Left hindlimb (tissue), 1 donor: ENCODE measurements around the gene UBTD1.
"Not testable (repeated sequence)": the region's sequence is repeated elsewhere in the genome, so short reads cannot be mapped to it uniquely, and the experiment has no call there.

Experiments
- DNase-seq: peaks from one replicate; pipeline ENCODE4 v3.0.0-alpha.2; 2018

The UBTD1 gene

DNA sequence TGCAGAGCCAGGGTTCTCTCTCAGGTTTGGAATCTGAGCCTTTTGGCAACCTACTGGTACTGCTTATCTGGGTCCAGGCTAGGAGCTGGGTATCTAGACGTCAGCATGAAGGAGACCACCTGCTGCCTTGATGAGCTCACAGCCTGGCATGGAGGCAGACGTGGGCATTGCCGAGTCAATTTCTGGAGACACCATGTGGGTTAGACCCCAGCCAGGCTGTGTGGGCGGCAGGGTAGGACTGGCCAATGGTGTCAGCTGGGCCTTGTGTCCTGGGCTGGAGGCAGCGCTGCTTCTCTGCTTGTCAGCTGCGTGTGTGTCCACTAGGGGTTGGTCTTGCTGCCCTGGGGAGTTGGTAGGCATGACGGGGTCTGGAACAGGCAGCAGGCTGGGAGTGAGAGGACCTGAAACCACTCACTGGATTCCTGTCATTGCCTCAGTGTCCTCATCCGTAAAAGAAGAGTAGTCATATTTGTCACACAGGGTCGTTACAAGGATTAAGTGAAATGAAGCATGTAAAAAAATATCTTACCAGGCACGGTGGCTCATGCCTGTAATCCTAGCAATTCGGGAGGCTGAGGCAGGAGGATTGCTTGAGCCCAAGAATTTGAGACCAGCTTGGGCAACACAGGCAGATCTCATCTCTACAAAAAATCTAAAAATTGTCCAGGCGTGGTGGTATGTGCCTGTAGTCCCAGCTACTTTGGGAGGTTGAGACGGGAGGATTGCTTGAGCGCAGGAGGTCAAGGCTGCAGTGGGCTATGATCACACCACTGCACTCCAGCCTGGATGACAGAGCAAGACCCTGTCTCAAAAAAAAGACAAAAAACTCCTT is 42.2 kb downstream of the UBTD1 start:
- DNase-seq = no peak

DNA sequence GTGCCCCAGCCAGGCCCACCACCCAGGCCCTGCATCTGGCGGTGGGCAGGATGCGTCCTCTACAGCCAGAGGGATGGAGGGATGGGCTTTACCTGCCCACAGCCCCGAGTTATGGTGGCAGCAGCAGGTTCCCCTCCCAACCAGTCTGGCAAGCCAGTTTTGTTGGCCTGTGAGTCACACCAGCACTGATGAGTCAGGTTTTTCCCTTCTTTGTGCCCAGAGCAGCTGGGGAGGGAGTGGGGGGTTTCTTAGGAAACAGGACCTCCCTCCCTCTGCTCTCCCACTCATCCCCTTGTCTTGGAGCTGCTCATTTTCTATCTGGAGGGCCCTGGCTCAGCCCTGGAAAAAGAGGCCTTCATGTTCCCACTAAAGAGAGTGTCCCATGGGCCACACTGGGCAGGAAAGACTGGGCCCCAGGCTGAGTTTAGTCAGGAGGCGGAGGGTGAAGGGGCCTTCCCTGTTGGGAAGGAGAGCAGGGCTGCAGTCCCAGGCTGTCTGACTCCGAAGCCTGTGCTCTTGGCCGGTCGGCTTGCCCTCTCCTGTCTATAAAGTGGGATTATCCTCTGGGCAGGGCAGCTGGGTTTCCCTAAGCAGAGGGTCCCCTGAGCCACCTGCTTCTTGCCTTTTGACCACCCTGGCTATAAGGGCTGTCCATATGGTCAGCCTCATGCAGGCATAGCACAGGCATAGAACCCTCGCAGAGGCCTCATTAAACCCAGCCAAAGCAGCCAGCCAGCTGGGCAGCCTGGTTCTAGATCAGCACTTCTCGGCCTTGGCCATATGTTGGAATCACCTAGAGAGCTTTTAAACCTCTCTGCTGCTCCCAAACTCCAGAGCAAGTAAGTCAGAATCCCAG is 43.7 kb downstream of the UBTD1 start:
- DNase-seq = peak; percentile 87

DNA sequence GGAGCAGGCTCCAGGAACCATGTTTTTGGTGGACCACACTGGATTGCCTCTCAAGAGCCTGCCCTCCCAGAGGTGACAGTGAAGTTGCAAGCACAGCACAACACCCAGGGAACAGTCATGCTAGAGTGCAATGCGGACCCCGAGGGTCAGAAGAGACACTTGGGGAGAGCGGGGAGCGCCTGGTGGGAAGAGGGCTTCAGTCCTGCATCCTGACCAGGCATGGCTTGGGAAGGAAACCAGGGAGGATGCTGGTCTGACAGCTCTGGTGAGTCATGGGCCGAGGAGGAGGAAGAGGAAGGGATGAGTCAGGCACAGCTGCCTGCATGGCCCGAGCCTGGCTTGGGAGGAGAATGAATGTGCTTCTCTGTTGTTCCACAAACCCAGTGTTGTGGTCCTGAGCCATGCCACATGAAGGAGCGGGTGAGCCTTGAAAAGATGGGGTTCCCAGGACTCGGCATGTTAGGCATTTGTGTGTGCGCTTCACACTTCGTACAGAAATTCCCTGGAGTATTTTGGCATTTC is 44.4 kb downstream of the UBTD1 start:
- peak; percentile 78 for DNase-seq

DNA sequence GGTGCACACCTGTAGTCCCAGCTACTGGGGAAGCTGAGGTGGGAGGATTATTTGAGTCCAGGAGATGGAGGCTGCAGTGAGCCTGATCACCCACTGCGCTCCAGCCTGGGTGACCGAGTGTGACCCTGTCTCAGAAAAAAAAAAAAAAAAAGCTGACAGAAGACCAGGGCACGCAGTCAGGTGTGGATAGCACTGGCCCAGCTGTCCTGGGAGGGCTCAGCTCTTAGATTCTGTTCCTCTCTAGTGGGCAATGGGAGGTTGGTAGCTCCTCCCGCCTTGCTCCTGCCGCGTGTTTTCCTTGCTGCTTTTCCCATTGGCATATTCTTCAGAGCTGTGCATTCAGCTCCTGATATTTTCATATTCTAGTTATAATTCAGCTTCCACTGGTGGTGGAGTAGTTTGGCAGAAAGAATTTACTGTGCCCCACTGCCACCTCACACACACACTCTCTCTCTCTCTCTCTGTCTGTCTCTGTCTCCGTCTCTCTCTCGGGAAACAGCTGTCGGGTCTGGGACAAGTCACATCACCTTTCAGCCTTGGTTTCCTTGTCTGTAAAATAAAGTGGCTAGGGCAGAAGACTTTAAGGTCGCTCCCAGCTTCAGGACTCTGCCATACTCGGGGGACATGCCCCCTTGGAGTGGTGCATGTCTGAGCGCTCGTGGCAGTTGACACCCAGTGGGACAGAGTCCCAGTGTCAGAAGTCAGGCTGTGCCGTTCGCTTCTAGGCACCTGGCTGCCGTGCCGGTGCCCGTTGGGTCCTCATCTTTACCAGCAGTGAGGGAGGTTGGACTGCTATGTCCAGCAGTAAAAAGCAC is 47.9 kb downstream of the UBTD1 start:
- DNase-seq = no peak

DNA sequence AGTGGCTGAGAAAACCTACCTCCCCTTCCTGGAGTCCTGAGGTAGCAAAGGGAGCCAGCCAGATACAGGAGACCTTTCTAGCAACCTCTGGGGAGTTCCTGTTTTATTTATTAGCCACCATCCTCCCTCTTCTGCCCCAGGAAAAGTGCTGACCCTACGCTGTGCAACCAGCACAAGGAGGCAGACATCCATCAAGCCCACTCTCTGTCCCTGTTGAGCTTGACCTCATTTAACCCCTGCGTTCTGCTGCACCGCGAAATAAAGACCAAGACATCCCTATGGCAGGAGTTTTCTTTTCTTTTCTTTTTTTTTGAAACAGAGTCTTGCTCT is 48.5 kb downstream of the UBTD1 start:
- DNase-seq = no peak

DNA sequence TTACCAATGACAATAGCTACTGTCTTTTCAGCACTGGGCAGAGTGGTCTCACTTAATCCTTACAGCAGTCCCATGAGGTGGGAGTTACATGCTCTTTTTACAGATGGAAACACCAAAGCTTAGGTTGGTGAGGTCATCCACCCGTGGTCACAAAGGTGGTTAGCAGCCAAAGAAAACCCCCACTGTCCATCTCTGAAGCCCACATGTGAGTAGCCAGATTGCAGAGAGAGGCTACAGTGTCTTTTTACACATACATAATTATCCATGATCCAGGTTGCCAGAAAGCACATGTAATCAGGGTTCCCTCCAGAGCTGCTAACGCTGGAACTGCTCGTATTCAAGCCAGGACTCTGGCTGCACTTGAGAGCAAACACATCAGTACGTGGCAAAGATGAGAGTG is 49.2 kb downstream of the UBTD1 start:
- peak; percentile 57 for DNase-seq

DNA sequence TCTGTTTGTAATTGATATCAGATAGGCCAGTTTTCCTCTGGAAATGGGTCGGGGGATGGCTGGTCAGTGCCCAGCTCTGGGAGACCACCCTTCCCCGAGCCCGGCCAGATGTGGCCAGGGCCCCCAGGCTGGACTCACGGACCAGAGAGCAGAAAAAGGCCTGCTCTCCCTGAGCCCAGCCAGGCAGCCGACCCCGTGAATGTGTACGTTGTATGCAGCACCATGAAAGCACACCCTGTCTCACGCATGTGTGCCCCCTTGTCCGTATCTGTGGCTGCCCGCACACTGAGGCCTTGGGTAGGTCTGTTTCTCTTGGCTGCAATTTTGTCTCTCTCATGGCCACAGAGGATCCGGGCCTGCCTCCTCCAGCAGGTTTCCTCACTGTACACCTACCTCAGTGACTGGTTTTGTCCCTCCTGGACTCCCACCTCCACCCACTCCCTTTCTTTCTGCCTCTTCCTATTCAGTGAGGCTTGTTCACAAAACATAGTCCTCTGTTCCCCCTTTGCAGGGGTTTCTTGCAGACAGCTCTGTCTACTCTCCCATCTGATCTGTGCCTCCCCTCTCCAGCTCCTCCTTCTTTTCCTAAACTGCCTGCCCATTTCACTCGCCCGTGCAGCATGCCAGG is 50.2 kb downstream of the UBTD1 start:
- peak; percentile 52 for DNase-seq

DNA sequence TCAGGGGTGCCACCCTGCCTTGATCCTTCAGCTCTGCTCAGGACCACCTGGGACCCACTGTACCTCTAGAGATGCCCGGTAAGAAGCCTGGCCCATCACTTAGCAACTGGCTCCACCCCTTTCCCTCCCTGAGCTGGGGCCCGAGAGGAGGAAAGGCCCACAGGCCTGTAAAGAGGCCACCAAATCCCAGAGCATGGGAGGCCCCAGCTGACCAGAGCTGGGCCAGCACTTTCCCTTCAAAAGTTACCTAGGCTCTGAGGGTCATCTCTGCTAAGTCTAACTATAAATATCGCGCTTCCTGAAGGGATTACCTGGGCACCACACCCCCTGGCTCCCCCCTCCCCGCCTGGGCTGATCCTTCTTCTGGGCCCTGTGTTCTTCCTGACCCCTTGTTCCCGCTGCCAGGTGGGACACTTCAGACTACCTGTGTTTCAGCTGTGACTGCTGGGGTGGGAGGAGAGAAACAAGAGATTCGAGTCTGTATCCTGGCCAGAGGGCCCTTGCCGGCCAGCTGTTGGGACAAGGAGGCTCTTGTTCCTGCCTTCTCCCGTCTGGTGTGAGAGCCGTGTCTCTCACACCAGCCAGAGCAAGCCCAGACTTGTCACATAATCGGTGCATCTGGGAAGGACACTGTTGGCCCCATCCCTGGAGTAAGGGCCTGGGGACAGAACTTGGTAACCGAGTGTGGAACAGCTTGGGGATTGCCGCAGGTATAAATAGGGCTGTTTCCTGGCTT is 51.0 kb downstream of the UBTD1 start:
- peak; percentile 61 for DNase-seq

DNA sequence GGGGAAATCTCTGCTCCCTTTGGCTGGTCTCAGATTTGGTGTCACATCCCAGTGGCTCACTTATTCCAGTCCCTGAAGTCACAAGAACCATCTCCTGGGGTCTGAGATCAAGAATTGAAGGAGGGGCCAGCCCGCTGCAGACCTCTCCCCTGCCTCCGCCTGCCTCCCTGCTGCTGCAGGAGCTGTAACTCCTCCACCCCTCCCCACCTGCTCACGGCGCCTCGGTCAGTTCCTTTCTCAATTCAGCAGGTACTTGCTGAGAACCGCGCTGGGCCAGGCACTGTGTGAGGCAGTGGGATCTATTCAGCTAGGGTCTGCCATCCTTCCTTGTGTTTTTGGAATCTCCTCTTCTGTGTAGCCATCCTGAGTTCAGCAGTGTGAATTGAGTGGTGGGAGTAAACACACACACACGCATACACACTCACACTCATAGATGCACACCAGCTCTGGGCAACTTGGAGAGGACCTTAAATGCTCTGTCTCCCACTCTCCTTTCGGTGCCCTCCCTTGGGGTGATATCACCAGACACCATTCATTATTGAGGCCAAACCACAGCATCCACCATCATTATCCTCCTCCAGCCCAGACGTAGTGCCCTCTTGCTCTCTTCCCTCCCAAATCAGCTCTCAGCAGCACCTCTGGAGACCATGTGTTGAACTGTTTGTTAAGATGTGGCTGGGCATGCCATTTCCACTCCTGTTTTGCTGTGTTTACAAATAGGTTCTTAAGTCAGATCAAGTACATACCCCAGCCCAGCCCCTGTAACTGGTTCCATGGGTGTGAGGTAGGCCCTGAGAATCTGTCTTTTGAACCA is 51.8 kb downstream of the UBTD1 start:
- DNase-seq = no peak

DNA sequence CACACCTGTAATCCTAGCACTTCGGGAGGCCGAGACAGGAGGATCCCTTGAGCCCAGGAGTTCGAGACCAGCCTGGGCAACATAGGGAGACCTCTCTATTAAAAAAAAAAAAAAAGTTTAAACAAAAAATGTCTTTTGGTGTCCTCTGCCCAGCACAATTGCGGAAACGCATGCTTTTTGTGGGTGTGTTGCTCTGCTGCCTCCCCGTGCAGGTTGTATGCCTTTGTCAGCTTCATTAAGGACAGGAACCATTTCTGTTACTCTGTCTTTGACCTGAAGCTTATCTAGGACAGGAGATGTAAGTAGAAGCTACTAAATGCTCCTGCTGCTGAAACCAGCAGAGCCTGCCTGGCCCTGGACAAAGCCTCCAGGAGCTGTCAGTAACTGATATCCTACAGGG is 52.5 kb downstream of the UBTD1 start:
- DNase-seq = no peak

DNA sequence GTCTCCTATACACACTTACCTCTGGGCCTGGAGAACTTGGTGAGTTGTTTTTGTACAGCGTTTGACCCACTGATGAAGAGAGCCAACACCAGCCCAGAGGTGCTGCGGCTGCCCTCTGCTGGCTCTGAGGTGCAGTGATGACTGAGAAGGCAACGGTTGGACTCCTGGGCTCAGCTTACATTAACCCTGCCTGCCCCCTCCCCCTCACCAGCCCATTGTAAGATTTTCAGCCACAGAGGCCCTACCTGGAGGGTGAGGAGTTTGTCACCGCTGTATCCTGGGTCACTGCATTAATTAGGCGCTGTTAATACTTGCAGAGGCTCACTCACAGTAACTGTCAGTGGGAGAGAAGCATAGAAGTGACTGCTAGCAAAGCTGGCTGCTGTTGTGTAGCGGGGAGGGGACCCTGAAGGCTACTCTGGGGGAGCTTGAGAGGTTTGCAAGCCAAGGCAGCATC is 54.9 kb downstream of the UBTD1 start:
- DNase-seq = peak; percentile 61

DNA sequence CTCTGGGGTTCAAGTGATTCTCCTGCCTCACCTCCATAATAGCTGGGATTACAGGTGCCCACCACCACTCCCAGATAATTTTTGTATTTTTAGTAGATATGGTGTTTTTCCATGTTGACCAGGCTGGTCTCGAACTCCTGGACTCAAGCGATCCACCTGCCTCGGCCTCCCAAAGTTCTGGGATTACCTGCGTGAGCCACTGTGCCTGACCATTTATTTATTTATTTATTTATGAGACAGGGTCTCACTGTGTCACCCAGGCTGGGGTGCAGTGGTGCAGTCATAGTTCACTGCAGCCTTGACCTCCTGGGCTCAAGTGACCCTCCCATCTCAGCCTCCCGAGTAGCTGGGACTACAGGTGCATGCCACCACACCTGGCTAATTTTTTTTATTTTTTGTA is 55.6 kb downstream of the UBTD1 start:
- DNase-seq = not testable (repeated sequence)

DNA sequence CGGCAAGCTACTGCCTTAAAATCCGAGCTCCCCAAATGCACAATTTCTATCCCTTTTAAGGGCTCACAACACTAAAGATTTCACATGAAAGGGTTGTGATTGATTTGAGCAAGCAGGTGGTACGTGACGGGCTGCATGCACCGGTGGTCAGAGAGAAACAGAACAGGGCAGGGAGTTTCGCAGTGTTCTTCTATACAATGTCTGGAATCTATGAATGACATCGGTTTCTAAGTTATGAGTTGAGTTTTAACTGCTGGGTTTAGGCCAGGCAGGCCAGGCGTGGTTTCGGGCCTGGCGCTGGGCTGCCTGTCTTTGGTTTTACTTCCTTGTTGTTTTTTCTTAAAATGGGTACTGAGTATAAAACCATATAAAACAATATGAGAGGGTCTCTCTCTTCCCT is 56.8 kb downstream of the UBTD1 start:
- DNase-seq = not testable (repeated sequence)

DNA sequence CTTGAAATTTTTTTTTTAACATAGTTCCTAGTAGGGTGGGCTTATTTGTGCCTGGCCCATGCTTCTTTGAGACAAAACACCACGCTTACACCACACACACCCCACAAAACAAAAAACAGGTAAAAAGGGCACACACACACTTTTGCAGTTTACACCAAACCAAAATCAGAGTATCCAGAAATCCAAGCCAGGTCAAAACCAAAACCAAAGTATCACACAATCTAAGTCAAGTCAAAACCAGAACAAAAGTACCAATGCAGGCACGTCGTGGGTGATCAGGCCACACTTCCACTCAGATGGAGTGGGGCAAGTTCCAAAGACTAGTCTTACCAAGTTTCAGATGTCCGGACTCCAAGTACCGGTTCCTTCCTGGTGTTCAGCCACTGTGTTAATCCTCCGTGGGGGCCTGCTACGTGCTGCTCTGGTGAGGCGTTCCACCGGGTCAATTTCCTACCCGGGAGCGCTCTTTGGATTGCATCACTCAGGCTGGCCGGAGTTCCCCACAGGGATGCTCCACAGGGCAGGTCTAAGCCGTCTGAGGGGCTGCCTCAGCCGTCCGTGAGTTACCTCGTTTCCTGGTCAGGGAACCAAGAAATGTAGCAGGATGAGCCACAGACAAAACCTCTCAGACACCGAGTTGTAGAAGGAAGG is 62.1 kb downstream of the UBTD1 start:
- not testable (repeated sequence) for DNase-seq

DNA sequence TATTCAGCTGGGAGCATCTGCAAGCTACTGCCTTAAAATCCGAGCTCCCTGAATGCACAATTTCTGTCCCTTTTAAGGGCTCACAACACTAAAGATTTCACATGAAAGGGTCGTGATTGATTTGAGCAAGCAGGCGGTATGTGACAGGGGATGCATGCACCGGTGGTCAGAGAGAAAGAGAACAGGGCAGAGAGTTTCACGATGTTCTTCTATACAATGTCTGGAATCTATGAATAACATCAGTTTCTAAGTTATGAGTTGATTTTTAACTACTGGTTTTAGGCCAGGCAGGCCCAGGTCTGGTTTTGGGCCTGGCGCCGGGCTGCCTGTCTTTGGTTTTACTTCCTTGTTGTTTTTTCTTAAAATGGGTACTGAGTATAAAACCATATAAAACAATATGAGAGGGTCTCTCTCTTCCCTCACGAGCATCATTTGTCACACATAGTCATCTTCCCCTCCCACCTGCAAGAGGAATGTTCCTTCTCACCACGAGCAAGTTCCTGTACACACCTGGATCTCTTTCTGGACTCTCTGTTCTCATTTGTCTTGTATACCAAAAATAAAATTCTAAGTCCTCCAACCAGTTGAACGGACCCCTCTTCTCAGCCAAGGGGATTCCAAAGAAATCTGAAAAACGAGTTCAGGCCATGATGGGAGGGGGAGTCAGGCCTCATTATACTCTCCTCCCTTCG is 62.8 kb downstream of the UBTD1 start:
- DNase-seq = not testable (repeated sequence)

DNA sequence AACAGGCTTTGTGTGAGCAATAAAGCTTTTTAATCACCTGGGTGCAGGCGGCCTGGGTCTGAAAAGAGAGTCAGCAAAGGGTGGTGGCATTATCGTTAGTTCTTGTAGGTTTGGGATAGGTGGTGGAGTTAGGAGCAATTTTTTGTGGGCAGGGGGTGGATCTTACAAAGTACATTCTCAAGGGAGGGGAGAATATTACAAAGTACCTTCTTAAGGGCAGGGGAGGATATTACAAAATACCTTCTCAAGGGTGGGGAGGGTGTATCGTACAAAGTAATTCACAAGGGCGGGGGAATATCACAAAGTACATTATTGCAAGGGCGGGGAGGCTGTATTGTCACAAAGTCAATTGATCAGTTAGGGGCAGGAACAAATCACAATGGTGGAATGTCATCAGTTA is 63.6 kb downstream of the UBTD1 start:
- DNase-seq = not testable (repeated sequence)

DNA sequence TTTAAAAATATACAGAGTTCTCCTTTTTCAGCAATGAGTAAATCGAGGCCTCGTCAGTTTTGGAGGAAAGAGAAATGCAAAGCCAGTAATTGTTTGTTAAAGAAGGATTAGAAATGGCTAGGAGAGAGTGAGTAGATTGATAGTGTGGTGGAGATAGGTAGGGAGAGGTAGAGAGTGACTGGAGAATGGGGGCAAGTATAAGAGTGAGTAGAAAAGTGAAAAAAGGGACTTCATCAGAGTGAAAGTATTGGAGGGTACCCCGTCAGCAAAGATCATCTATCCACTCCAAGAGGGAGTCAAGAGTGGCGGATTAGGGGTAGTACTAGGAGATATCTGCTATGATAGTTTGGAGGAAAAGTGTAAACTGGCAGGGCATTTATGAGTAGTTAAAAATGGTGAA is 64.6 kb downstream of the UBTD1 start:
- no peak for DNase-seq

DNA sequence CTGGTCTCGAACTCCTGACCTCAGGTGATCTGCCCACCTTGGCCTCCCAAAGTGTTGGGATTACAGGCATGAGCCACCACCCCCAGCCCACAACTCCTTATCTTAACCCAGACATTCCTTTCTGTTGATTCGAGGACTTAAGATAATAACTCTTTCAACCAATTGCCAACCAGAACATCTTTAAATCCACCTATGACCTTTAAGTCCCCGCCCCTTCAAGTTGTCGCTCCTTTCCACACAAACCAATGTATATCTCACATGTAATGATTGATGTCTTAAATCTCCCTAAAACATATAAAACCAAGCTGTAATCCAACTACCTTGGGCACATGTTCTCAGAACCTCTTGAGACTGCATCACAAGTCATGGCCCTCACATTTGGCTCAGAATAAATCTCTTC is 66.1 kb downstream of the UBTD1 start:
- no peak for DNase-seq

DNA sequence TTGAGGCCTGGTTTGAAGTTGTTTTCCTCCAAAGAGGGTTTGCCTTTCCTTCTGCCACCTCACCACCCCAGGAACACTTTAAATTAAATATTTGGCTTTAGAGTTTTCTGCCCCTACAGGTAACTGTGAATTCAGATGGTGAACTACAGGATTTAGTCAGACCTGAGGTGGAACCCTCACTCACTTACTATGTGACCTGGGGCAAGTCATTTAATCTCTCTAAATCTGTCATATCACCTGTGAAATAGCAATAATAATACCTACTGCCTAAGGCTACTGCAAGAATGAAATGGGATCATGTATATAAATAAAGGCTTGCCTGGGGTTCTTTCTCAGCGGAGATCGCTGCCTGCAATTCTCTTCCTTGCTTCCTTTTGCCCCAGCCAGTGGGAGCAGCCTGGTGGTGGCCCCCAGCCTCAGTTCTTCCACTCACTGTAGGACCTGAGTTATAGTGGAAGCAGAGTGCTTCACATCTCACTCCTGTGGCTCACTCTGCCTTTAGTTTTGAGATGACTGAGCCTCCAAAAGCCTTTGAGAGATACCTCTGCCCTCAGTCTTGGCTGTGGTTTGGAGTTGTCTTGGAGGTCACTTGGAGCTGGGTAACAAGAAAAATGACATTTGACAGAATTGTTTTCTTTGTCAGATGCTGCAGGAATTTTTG is 67.7 kb downstream of the UBTD1 start:
- no peak for DNase-seq
